GM23248 (cell line): ENCODE results near the gene SLC40A1. TPM values are rescaled to one million over a fixed set of nuclear protein-coding genes. Genes with fewer than 3 reads are reported as not detected.

Experiments
- DNase-seq: peaks from one replicate; pipeline ENCODE4 v3.0.0-alpha.2; 2015
- H2AFZ ChIP-seq: fragments of 200-600 bp; sonication (generic); 2 replicates; pipeline ENCODE4 v1.6.1; 2016; ENCODE audit warnings: antibody characterized with exemption
- H3F3A ChIP-seq: fragments of 200-600 bp; sonication (generic); 2 replicates; pipeline ENCODE4 v1.6.1; 2016; ENCODE audit warnings: mild to moderate bottlenecking, antibody characterized with exemption, mixed run types; ENCODE audit not compliant: insufficient read depth
- H3K27ac ChIP-seq: fragments of 200-600 bp; sonication (generic); 2 replicates; pipeline ENCODE4 v1.5.1; 2016; ENCODE audit warnings: mild to moderate bottlenecking
- H3K27me3 ChIP-seq: fragments of 200-600 bp; sonication (generic); replicated peaks from 2 replicates; pipeline ENCODE4 v1.6.1; 2016; ENCODE audit warnings: mild to moderate bottlenecking; ENCODE audit not compliant: insufficient read depth
- H3K36me3 ChIP-seq: fragments of 200-600 bp; sonication (generic); 2 replicates; pipeline ENCODE4 v1.6.1; 2016; ENCODE audit warnings: low read depth, mild to moderate bottlenecking
- H3K4me1 ChIP-seq: fragments of 200-600 bp; sonication (generic); 2 replicates; pipeline ENCODE4 v1.6.1; 2016; ENCODE audit warnings: mild to moderate bottlenecking; ENCODE audit not compliant: insufficient read depth
- H3K4me2 ChIP-seq: fragments of 200-600 bp; sonication (generic); one replicate; pipeline ENCODE4 v1.6.1; 2016; ENCODE audit warnings: mild to moderate bottlenecking; ENCODE audit not compliant: unreplicated experiment
- H3K4me3 ChIP-seq: fragments of 200-600 bp; sonication (generic); 2 replicates; pipeline ENCODE4 v1.5.1; 2016; ENCODE audit warnings: mild to moderate bottlenecking
- H3K79me2 ChIP-seq: fragments of 200-600 bp; sonication (generic); 2 replicates; pipeline ENCODE4 v1.6.1; 2016; ENCODE audit warnings: mild to moderate bottlenecking; ENCODE audit not compliant: insufficient read depth
- H3K9ac ChIP-seq: fragments of 200-600 bp; sonication (generic); 2 replicates; pipeline ENCODE4 v1.6.1; 2016; ENCODE audit warnings: mild to moderate bottlenecking
- H3K9me2 ChIP-seq: fragments of 200-600 bp; sonication (generic); 2 replicates; pipeline ENCODE4 v1.6.1; 2016; ENCODE audit warnings: mixed run types, mild to moderate bottlenecking, moderate library complexity; ENCODE audit not compliant: insufficient read depth
- H3K9me3 ChIP-seq: fragments of 200-600 bp; sonication (generic); one replicate; pipeline ENCODE4 v1.6.1; 2017; ENCODE audit warnings: low read depth
- H4K20me1 ChIP-seq: fragments of 200-600 bp; sonication (generic); 2 replicates; pipeline ENCODE4 v1.6.0; 2016; ENCODE audit not compliant: insufficient read depth
- EZH2 ChIP-seq: fragments of 200-600 bp; sonication (generic); IDR thresholded peaks from 2 replicates; pipeline ENCODE4 v1.6.1; 2018; ENCODE audit warnings: antibody characterized with exemption, mild to moderate bottlenecking; ENCODE audit not compliant: insufficient read depth, poor library complexity, severe bottlenecking
- EZH2phosphoT487 ChIP-seq: fragments of 200-600 bp; sonication (generic); IDR thresholded peaks from 2 replicates; pipeline ENCODE4 v1.6.1; 2018; ENCODE audit warnings: antibody characterized with exemption, moderate library complexity, mild to moderate bottlenecking, low read depth; ENCODE audit not compliant: insufficient read depth
- WGBS, 2 experiments: methylation state at CpG; one replicate each; pipeline ENCODE4 v1.1.6; 2015 to 2017; ENCODE audit warnings: low lambda C conversion rate in 2 of 2, low coverage in 1 of 2; ENCODE audit errors: missing lambda C conversion rate in 2 of 2; 5-methylcytosine and 5-hydroxymethylcytosine counted together
- in situ Hi-C: fragments of 300-500 bp; cut with MboI; formaldehyde crosslinking; loops from 2 replicates; pipeline ENCODE4 v1.15.0; 2020
- polyA plus RNA-seq: library from polyadenylated mRNA; unstranded; fragments of >200 nt; fragmentation: Nextera tagmentation; extraction: Ambion mirVana; gene quantifications from 2 replicates; pipeline ENCODE4 v1.2.1, GENCODE V29; 2016
- total RNA-seq: library from RNA; depleted of rRNA; stranded (reverse); fragments of >200 nt; shearing (Covaris generic); gene quantifications from 2 replicates; pipeline ENCODE4 v1.2.3, GENCODE V29; 2014

Gene SLC40A1
- total and polyA plus RNA-seq, 2 experiments from 2014 or later = 0.28 TPM; not detected in 1

DNA sequence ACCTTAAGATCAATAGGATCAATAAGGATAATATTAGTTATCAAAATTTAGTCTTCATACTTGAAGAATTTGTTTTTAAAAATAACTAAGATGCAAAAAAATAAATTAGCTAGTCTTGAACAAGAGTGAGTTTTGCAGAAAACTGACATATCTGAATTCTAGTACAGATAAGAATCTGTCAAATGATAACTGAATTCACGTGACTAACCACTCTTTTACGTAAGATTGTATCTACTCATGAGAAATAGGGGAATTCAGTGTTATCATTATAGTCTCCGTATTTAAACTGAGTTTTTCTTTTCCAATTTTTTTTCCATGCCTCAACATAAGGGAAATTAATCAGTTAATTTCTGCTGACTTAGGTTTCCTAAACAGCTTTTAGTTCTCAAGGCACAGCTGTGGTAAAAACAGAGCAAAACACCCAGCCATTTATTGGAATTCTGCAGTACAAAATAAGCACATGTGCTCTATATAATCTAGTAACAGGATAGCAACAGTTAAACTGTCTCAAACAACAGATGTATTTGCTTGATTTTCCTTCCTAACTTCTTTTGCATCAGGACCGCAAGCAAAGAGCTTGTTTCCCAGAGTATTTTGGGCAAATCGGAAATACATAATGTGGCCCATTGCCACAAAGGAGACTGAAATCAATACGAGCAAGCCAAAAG lies 19.1 kb downstream of the SLC40A1 start:
- Histone ChIP-seq H3K9ac (no peak overlapping the region), H3F3A (no peaks in the 10 kb centered on the region), H3K79me2 (no peaks in the 10 kb centered on the region), H3K4me1 (no peaks in the 10 kb centered on the region), H3K27me3 (no peaks in the 10 kb centered on the region), H3K4me3 (no peak overlapping the region), H3K9me2 (0 out of 2 replicates have a peak, but pooled peaks cover 5% of the 10 kb centered on the region), H3K36me3 (no peaks in the 10 kb centered on the region), H3K9me3 (no peaks in the 10 kb centered on the region), H3K4me2 (no peak overlapping the region), H2AFZ (no peak overlapping the region), H3K27ac (no peak overlapping the region), H4K20me1 (no peaks in the 10 kb centered on the region)
- no peak for TF ChIP-seq EZH2
- no peak for TF ChIP-seq EZH2phosphoT487
- in situ Hi-C loops = no loop called here
- 62 to 66% methylated on average over 6 of the region's 6 CpGs for WGBS, 2 experiments
- no peak for DNase-seq

DNA sequence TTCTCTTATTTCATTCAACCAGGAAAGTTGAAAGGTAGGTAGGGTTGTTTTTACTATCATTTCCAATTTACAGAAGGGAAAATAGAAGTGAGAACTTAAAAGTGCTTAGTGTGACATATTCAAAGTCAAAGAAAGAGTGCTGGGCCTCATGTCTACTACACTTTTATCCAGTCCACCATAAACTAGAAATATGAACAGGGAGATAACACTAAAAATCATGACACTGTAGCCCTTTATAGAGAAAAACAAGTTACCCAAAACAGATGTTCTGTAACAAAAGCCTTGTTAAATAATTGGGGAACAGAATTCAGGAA lies 20.4 kb downstream of the SLC40A1 start:
- no peak overlapping the region for H3K9ac ChIP-seq
- H3K4me3 ChIP-seq = no peak overlapping the region
- no peak for DNase-seq
- H3K9me3 ChIP-seq = no peaks in the 10 kb centered on the region
- H3K4me2 ChIP-seq = no peak overlapping the region
- H2AFZ ChIP-seq = no peak overlapping the region
- in situ Hi-C loops = no loop called here
- no peak overlapping the region for H3K27ac ChIP-seq
- no peaks in the 10 kb centered on the region for H3F3A ChIP-seq
- H3K4me1 ChIP-seq = no peaks in the 10 kb centered on the region
- H3K9me2 ChIP-seq = 0 out of 2 replicates have a peak, but pooled peaks cover 5% of the 10 kb centered on the region
- H3K79me2 ChIP-seq = no peaks in the 10 kb centered on the region
- no peaks in the 10 kb centered on the region for H4K20me1 ChIP-seq
- H3K27me3 ChIP-seq = no peaks in the 10 kb centered on the region
- H3K36me3 ChIP-seq = no peaks in the 10 kb centered on the region
- TF ChIP-seq EZH2phosphoT487 (no peak), EZH2 (no peak)

DNA sequence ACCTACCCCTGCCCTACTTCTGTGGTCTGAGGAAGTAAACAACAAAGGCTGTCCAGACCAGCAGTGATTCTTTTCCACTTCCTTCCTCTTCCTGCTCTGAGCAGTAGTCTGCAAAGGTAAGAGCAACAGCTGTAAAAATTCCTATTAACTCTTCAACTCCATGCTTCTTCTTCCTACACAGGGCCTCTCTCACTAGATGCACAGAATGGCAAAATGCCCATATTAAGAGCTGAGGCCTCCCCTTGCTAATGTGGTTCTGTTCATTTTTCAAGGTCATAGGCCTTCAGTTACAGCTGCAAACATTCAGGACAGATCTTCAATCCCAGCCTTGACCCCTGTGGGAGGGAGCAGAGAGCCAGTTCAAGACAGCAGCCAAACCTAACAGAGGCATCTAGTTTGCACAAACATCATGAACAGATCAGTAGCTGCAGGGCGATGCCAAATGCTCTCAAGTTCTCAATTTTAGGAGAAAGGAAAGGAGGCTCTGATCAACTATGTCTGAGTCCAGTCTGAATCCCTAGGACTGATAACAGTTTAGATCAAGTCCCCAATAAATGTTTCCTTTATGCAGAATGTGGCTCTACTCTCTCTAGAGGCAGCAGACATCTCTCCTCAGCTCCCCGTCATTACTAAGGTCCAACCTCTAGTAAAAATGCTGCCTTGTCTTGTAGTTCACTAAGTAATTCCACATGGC lies 20.9 kb downstream of the SLC40A1 start:
- no peak overlapping the region for H3K27ac ChIP-seq
- 0 out of 2 replicates have a peak, but pooled peaks cover 5% of the 10 kb centered on the region for H3K9me2 ChIP-seq
- H3K4me1 ChIP-seq = no peaks in the 10 kb centered on the region
- no peaks in the 10 kb centered on the region for H3F3A ChIP-seq
- no peaks in the 10 kb centered on the region for H3K36me3 ChIP-seq
- H3K4me2 ChIP-seq = no peak overlapping the region
- no peaks in the 10 kb centered on the region for H3K79me2 ChIP-seq
- no peak overlapping the region for H3K4me3 ChIP-seq
- TF ChIP-seq EZH2 (no peak), EZH2phosphoT487 (no peak)
- no peaks in the 10 kb centered on the region for H4K20me1 ChIP-seq
- no peaks in the 10 kb centered on the region for H3K9me3 ChIP-seq
- no peaks in the 10 kb centered on the region for H3K27me3 ChIP-seq
- in situ Hi-C loops = no loop called here
- no peak for DNase-seq
- WGBS, 2 experiments = 52 to 58% methylated on average over 2 of the region's 2 CpGs
- H3K9ac ChIP-seq = no peak overlapping the region
- H2AFZ ChIP-seq = no peak overlapping the region

DNA sequence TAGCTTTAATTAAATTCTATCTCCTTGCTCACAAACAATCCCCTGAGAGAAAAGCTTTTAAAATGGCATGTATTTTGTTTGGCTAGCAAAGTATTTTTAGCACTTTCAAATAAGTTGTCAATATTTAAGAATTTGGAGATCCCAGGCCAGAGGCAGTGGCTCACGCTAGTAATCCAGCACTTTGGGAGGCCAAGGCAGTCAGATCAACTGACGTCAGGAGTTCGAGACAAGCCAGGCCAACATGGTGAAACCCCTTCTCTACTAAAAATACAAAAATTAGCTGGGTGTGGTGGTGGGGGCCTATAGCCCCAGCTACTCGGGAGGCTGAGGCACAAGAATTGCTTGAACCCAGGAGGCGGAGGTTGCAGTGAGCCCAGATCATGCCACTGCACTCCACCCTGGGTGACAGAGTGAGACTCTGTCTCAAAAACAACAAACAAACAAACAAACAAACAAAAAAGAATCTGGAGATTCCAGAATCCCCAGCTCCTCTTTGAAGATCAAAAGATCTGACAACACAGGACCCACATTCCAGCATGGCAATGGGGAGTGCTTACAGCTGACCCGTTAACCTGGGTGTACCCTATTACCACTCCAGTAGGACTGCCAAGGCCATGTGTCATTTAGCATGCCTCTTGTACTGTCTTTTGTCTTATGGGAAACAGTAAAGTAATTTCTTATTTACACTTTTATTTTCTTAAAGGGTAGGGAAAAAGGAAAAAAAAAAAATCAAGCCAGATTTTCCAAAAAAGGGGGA lies 21.9 kb downstream of the SLC40A1 start:
- DNase-seq = no peak
- H3K36me3 ChIP-seq = no peaks in the 10 kb centered on the region
- no peak overlapping the region for H3K27ac ChIP-seq
- H3F3A ChIP-seq = no peaks in the 10 kb centered on the region
- no peak for TF ChIP-seq EZH2phosphoT487
- no peak for TF ChIP-seq EZH2
- no peak overlapping the region for H3K9ac ChIP-seq
- no peak overlapping the region for H3K4me3 ChIP-seq
- H3K27me3 ChIP-seq = no peaks in the 10 kb centered on the region
- in situ Hi-C loops = no loop called here
- no peaks in the 10 kb centered on the region for H3K4me1 ChIP-seq
- H2AFZ ChIP-seq = no peak overlapping the region
- WGBS, 2 experiments = 81 to 88% methylated on average over 6 of the region's 6 CpGs
- H3K4me2 ChIP-seq = no peak overlapping the region
- no peaks in the 10 kb centered on the region for H4K20me1 ChIP-seq
- no peaks in the 10 kb centered on the region for H3K79me2 ChIP-seq
- no peaks in the 10 kb centered on the region for H3K9me3 ChIP-seq
- 0 out of 2 replicates have a peak, but pooled peaks cover 5% of the 10 kb centered on the region for H3K9me2 ChIP-seq
